ENCODE results near the gene OPCML. TPM values are rescaled to one million over a fixed set of nuclear protein-coding genes. Genes with fewer than 3 reads are reported as not detected.

OPCML gene
- total RNA-seq, 1 donor from 2014 or later, result under 0.01 TPM

DNA sequence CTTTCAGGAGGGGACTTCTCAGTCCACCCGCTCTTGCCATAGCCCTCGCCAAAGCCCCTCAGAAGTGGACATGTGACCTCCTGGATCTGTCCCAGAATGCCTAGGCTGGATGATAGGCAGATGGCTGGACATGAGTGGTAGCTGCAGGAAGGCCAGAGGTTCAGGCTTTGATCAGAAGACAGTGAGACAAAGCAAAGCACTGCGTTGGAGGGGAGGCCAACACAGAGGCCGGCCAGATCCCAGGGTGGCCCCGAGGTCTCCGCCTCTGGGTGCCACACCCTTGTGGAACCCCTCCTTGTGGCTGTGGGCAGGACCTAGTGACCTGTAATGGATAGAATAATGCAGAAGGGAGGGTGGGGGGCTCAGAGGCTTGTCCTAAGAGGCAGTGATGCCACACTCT, 147.6 kb downstream of the OPCML start:
- no peaks in the 10 kb centered on the region for H3K27me3 ChIP-seq (ENCODE audit: control insufficient read depth in 3 of 3, insufficient read depth in 3 of 3, low read length in 3 of 3)
- no peak overlapping the region for H3K4me3 ChIP-seq (ENCODE audit: low read length in 3 of 3)
- no peaks in the 10 kb centered on the region for H3K4me1 ChIP-seq (ENCODE audit: control insufficient read depth in 3 of 3, insufficient read depth in 3 of 3, low read length in 3 of 3)
- H3K27ac ChIP-seq (ENCODE audit: low read depth, low read length), result no peak overlapping the region
- no peak overlapping the region for H3K9ac ChIP-seq (ENCODE audit: low read depth in 1 of 3, low read length in 3 of 3)
- no peaks in the 10 kb centered on the region for H3K9me3 ChIP-seq (ENCODE audit: control insufficient read depth in 3 of 3, low read length in 3 of 3)
- no peaks in the 10 kb centered on the region for H3K36me3 ChIP-seq (ENCODE audit: control insufficient read depth in 3 of 3, insufficient read depth in 3 of 3, low read length in 3 of 3)

DNA sequence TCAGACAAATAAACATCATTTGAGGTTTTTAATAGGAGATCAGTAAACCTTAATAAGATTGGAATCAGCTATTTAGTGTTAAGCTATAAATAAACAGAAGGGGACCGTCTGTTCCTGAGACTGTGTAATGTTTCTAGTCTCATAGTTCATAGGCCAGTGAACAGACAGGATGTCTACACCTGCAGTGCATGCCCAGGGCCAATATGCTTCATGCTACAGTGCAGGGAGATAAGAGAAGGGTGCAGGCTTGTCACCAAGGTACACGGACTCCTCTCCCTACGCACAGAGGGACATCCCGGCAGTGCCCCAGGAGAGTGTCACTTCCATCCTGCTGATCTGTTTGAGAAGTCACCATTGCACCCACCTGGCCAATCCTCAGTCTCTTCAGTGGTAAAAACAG, 148.6 kb downstream of the OPCML start:
- Histone ChIP-seq H3K4me3 (ENCODE audit: low read length in 3 of 3) (no peak overlapping the region), H3K9me3 (ENCODE audit: control insufficient read depth in 3 of 3, low read length in 3 of 3) (no peaks in the 10 kb centered on the region), H3K9ac (ENCODE audit: low read depth in 1 of 3, low read length in 3 of 3) (no peak overlapping the region), H3K27me3 (ENCODE audit: control insufficient read depth in 3 of 3, insufficient read depth in 3 of 3, low read length in 3 of 3) (no peaks in the 10 kb centered on the region), H3K27ac (ENCODE audit: low read depth, low read length) (no peak overlapping the region), H3K36me3 (ENCODE audit: control insufficient read depth in 3 of 3, insufficient read depth in 3 of 3, low read length in 3 of 3) (no peaks in the 10 kb centered on the region), H3K4me1 (ENCODE audit: control insufficient read depth in 3 of 3, insufficient read depth in 3 of 3, low read length in 3 of 3) (no peaks in the 10 kb centered on the region)

GRCh38 chr11:133383201-133383600, 149.1 kb downstream of the OPCML start:
- H3K27me3 ChIP-seq (ENCODE audit: control insufficient read depth in 3 of 3, insufficient read depth in 3 of 3, low read length in 3 of 3), result no peaks in the 10 kb centered on the region

DNA sequence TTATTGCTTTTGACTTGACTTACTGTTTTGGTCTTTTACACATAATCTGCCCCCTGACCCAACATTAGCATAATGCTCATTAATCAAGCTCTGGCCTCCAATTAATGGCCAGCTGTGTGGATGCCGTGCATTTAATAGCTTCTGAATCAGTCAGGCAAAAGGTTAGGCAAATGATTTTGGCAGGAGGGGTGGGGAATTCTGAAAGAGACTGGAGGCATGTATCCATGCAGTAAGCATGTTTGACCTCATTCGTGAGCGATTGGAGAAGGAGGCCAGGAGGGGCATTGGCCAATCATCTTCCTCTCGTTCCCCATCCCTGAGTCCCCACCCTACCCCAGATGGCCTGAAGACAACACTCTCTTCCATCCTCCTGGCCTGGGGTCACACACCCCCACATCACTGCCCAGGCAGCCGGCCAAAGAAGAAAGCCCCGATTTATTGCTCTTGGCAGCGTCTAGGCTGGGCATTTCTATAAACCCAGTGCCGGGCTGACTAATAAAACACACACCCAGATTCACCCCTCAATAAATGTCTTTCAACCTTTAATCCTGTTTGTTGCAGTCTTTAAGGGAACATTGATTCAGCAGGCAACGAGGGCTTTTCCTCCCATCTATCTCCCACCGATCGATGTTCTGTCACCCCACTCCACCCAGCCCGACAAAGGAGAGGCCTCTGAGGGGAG, 150.0 kb downstream of the OPCML start:
- no peak overlapping the region for H3K9ac ChIP-seq (ENCODE audit: low read depth in 1 of 3, low read length in 3 of 3)

More at GRCh38 chr11:133383201-133383600, 149.1 kb downstream of the OPCML start:
- no peaks in the 10 kb centered on the region for H3K4me1 ChIP-seq (ENCODE audit: control insufficient read depth in 3 of 3, insufficient read depth in 3 of 3, low read length in 3 of 3)
- no peaks in the 10 kb centered on the region for H3K9me3 ChIP-seq (ENCODE audit: control insufficient read depth in 3 of 3, low read length in 3 of 3)
- no peak overlapping the region for H3K9ac ChIP-seq (ENCODE audit: low read depth in 1 of 3, low read length in 3 of 3)
- no peaks in the 10 kb centered on the region for H3K36me3 ChIP-seq (ENCODE audit: control insufficient read depth in 3 of 3, insufficient read depth in 3 of 3, low read length in 3 of 3)
- no peak overlapping the region for H3K27ac ChIP-seq (ENCODE audit: low read depth, low read length)
- H3K4me3 ChIP-seq (ENCODE audit: low read length in 3 of 3), result no peak overlapping the region

DNA sequence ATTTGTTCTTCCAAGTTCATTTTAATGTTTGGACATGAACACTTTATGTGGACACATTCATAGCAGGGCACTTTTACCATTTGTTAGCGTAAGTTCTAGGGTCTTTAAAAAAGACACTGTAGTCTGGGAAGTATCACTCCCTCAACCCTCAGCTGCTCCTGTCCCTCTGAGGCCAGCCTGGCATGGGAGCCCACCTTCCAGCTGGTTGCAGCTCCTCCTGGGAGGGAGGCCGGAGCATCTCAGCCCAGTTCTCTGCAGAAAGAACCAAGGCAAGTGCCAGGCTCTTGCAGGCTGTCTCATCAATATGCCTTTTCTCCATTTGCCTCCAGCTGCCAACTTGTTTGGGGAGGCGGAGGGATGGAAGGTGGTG, 150.6 kb downstream of the OPCML start:
- Histone ChIP-seq H3K9me3 (ENCODE audit: control insufficient read depth in 3 of 3, low read length in 3 of 3) (no peaks in the 10 kb centered on the region), H3K9ac (ENCODE audit: low read depth in 1 of 3, low read length in 3 of 3) (no peak overlapping the region), H3K27me3 (ENCODE audit: control insufficient read depth in 3 of 3, insufficient read depth in 3 of 3, low read length in 3 of 3) (no peaks in the 10 kb centered on the region), H3K4me3 (ENCODE audit: low read length in 3 of 3) (no peak overlapping the region), H3K36me3 (ENCODE audit: control insufficient read depth in 3 of 3, insufficient read depth in 3 of 3, low read length in 3 of 3) (no peaks in the 10 kb centered on the region), H3K27ac (ENCODE audit: low read depth, low read length) (no peak overlapping the region), H3K4me1 (ENCODE audit: control insufficient read depth in 3 of 3, insufficient read depth in 3 of 3, low read length in 3 of 3) (no peaks in the 10 kb centered on the region)

More for the DNA sequence above, 150.0 kb downstream of the OPCML start:
- H3K27ac ChIP-seq (ENCODE audit: low read depth, low read length), result no peak overlapping the region
- H3K36me3 ChIP-seq (ENCODE audit: control insufficient read depth in 3 of 3, insufficient read depth in 3 of 3, low read length in 3 of 3), result no peaks in the 10 kb centered on the region
- no peaks in the 10 kb centered on the region for H3K4me1 ChIP-seq (ENCODE audit: control insufficient read depth in 3 of 3, insufficient read depth in 3 of 3, low read length in 3 of 3)
- H3K4me3 ChIP-seq (ENCODE audit: low read length in 3 of 3), result no peak overlapping the region
- no peaks in the 10 kb centered on the region for H3K27me3 ChIP-seq (ENCODE audit: control insufficient read depth in 3 of 3, insufficient read depth in 3 of 3, low read length in 3 of 3)
- H3K9me3 ChIP-seq (ENCODE audit: control insufficient read depth in 3 of 3, low read length in 3 of 3), result no peaks in the 10 kb centered on the region

GRCh38 chr11:133366147-133366546, 166.2 kb downstream of the OPCML start:
- Histone ChIP-seq H3K36me3 (ENCODE audit: control insufficient read depth in 3 of 3, insufficient read depth in 3 of 3, low read length in 3 of 3) (no peaks in the 10 kb centered on the region), H3K4me1 (ENCODE audit: control insufficient read depth in 3 of 3, insufficient read depth in 3 of 3, low read length in 3 of 3) (no peaks in the 10 kb centered on the region), H3K4me3 (ENCODE audit: low read length in 3 of 3) (no peak overlapping the region), H3K27me3 (ENCODE audit: control insufficient read depth in 3 of 3, insufficient read depth in 3 of 3, low read length in 3 of 3) (peaks cover 0 to 6% (median 0%) of the 10 kb centered on the region in 3 donors), H3K27ac (ENCODE audit: low read depth, low read length) (no peak overlapping the region), H3K9ac (ENCODE audit: low read depth in 1 of 3, low read length in 3 of 3) (no peak overlapping the region), H3K9me3 (ENCODE audit: control insufficient read depth in 3 of 3, low read length in 3 of 3) (no peaks in the 10 kb centered on the region)

- Histone ChIP-seq H3K27ac (ENCODE audit: low read depth, low read length) (no peak overlapping the region), H3K4me3 (ENCODE audit: low read length in 3 of 3) (no peak overlapping the region), H3K9me3 (ENCODE audit: control insufficient read depth in 3 of 3, low read length in 3 of 3) (peaks cover 0 to 2% (median 0%) of the 10 kb centered on the region in 3 donors), H3K9ac (ENCODE audit: low read depth in 1 of 3, low read length in 3 of 3) (no peak overlapping the region), H3K4me1 (ENCODE audit: control insufficient read depth in 3 of 3, insufficient read depth in 3 of 3, low read length in 3 of 3) (no peaks in the 10 kb centered on the region), H3K27me3 (ENCODE audit: control insufficient read depth in 3 of 3, insufficient read depth in 3 of 3, low read length in 3 of 3) (peaks cover 0 to 6% (median 0%) of the 10 kb centered on the region in 3 donors), H3K36me3 (ENCODE audit: control insufficient read depth in 3 of 3, insufficient read depth in 3 of 3, low read length in 3 of 3) (no peaks in the 10 kb centered on the region)
These were observed 169.4 kb downstream of the OPCML start for GRCh38 chr11:133362916-133363315.

GRCh38 chr11:133362156-133362555, 170.1 kb downstream of the OPCML start:
- no peak overlapping the region for H3K27ac ChIP-seq (ENCODE audit: low read depth, low read length)
- no peak overlapping the region for H3K4me3 ChIP-seq (ENCODE audit: low read length in 3 of 3)
- no peaks in the 10 kb centered on the region for H3K36me3 ChIP-seq (ENCODE audit: control insufficient read depth in 3 of 3, insufficient read depth in 3 of 3, low read length in 3 of 3)
- H3K4me1 ChIP-seq (ENCODE audit: control insufficient read depth in 3 of 3, insufficient read depth in 3 of 3, low read length in 3 of 3), result no peaks in the 10 kb centered on the region
- H3K9me3 ChIP-seq (ENCODE audit: control insufficient read depth in 3 of 3, low read length in 3 of 3), result peaks cover 0 to 2% (median 0%) of the 10 kb centered on the region in 3 donors
- H3K27me3 ChIP-seq (ENCODE audit: control insufficient read depth in 3 of 3, insufficient read depth in 3 of 3, low read length in 3 of 3), result peaks cover 0 to 6% (median 0%) of the 10 kb centered on the region in 3 donors
- H3K9ac ChIP-seq (ENCODE audit: low read depth in 1 of 3, low read length in 3 of 3), result no peak overlapping the region

DNA sequence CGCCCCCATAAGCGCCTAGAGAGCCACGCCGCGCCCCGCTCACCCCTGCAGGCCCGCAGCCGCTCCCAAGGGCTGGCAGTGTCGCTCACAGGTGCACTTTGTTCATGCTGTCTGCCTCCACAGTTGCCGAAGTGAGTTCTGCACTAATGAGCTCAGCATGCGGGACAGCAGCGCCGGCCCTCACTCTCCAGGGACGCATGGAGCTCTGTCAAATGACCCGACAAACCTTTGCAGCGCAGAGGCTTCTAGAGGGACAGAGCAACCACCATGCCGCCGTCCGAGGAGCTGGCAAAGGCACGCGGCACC, 170.7 kb downstream of the OPCML start:
- Histone ChIP-seq H3K9me3 (ENCODE audit: control insufficient read depth in 3 of 3, low read length in 3 of 3) (peaks cover 0 to 2% (median 0%) of the 10 kb centered on the region in 3 donors), H3K27ac (ENCODE audit: low read depth, low read length) (no peak overlapping the region), H3K4me3 (ENCODE audit: low read length in 3 of 3) (no peak overlapping the region), H3K36me3 (ENCODE audit: control insufficient read depth in 3 of 3, insufficient read depth in 3 of 3, low read length in 3 of 3) (no peaks in the 10 kb centered on the region), H3K4me1 (ENCODE audit: control insufficient read depth in 3 of 3, insufficient read depth in 3 of 3, low read length in 3 of 3) (no peaks in the 10 kb centered on the region), H3K27me3 (ENCODE audit: control insufficient read depth in 3 of 3, insufficient read depth in 3 of 3, low read length in 3 of 3) (peaks cover 0 to 6% (median 0%) of the 10 kb centered on the region in 3 donors), H3K9ac (ENCODE audit: low read depth in 1 of 3, low read length in 3 of 3) (no peak overlapping the region)

- H3K9me3 ChIP-seq (ENCODE audit: control insufficient read depth in 3 of 3, low read length in 3 of 3), result peaks cover 0 to 2% (median 0%) of the 10 kb centered on the region in 3 donors
- no peaks in the 10 kb centered on the region for H3K36me3 ChIP-seq (ENCODE audit: control insufficient read depth in 3 of 3, insufficient read depth in 3 of 3, low read length in 3 of 3)
- H3K9ac ChIP-seq (ENCODE audit: low read depth in 1 of 3, low read length in 3 of 3), result no peak overlapping the region
- no peaks in the 10 kb centered on the region for H3K4me1 ChIP-seq (ENCODE audit: control insufficient read depth in 3 of 3, insufficient read depth in 3 of 3, low read length in 3 of 3)
- peaks cover 0 to 6% (median 0%) of the 10 kb centered on the region in 3 donors for H3K27me3 ChIP-seq (ENCODE audit: control insufficient read depth in 3 of 3, insufficient read depth in 3 of 3, low read length in 3 of 3)
- H3K4me3 ChIP-seq (ENCODE audit: low read length in 3 of 3), result no peak overlapping the region
- no peak overlapping the region for H3K27ac ChIP-seq (ENCODE audit: low read depth, low read length)
These were observed 171.2 kb downstream of the OPCML start for GRCh38 chr11:133360860-133361688.

Data from skeletal muscle tissue (tissue), 4 donors.